ENCODE data around the gene PPP1R13L. TPM values are rescaled to one million over a fixed set of nuclear protein-coding genes. Genes with fewer than 3 reads are reported as not detected.

PPP1R13L gene
- total and polyA plus RNA-seq, 4 donors, result 0.51 to 7.7 (median 4.9) TPM

GRCh38 chr19:45382426-45382825, 22.4 kb downstream of the PPP1R13L start:
- Histone ChIP-seq H3K4me3 (ENCODE audit: low read depth in 1 of 3, low read length in 3 of 3) (no peak overlapping the region), H3K27ac (ENCODE audit: low read depth in 1 of 2, low read length in 2 of 2) (no peak overlapping the region), H3K9me3 (ENCODE audit: control insufficient read depth in 4 of 4, low read length in 3 of 4) (no peaks in the 10 kb centered on the region), H3K36me3 (ENCODE audit: control insufficient read depth in 4 of 4, insufficient read depth in 3 of 4, low read depth in 1 of 4, low read length in 3 of 4) (no peaks in the 10 kb centered on the region), H3K4me1 (ENCODE audit: control insufficient read depth in 4 of 4, insufficient read depth in 4 of 4, low read length in 3 of 4) (peaks cover 0 to 4% (median under 1%) of the 10 kb centered on the region in 4 donors), H3K27me3 (ENCODE audit: control insufficient read depth in 4 of 4, insufficient read depth in 4 of 4, low read length in 3 of 4) (peaks cover 0 to 7% (median 1%) of the 10 kb centered on the region in 4 donors), H3K9ac (ENCODE audit: low read depth in 1 of 2, low read length in 2 of 2) (no peak overlapping the region)
- WGBS, result 85% methylated on average over 29 of the region's 29 CpGs
- DNase-seq (ENCODE audit: low spot score), result no peak
- no peak for TF ChIP-seq ATF3 (IDR thresholded peaks at IDR 0.05)
- no peak for TF ChIP-seq SP1 (IDR thresholded peaks at IDR 0.05)

- no peak overlapping the region for H3K9ac ChIP-seq (ENCODE audit: low read depth in 1 of 2, low read length in 2 of 2)
- H3K4me3 ChIP-seq (ENCODE audit: low read depth in 1 of 3, low read length in 3 of 3), result no peak overlapping the region
- 97% methylated on average over 1 of the region's 1 CpG for WGBS
- no peaks in the 10 kb centered on the region for H3K4me1 ChIP-seq (ENCODE audit: control insufficient read depth in 4 of 4, insufficient read depth in 4 of 4, low read length in 3 of 4)
- DNase-seq (ENCODE audit: low spot score), result no peak
- no peaks in the 10 kb centered on the region for H3K36me3 ChIP-seq (ENCODE audit: control insufficient read depth in 4 of 4, insufficient read depth in 3 of 4, low read depth in 1 of 4, low read length in 3 of 4)
- TF ChIP-seq SP1 (IDR thresholded peaks at IDR 0.05) (no peak), YY1 (IDR thresholded peaks at IDR 0.05) (no peak), TAF1 (conservative IDR thresholded peaks at IDR 0.05) (no peak), CTCF (IDR thresholded peaks at IDR 0.05; ENCODE audit: low read depth, low read length, missing input control) (no peak), GABPA (IDR thresholded peaks at IDR 0.05 in 1 of 2, conservative IDR thresholded peaks at IDR 0.05 in 1 of 2) (no peak), FOXA2 (IDR thresholded peaks at IDR 0.05) (no peak)
- H3K9me3 ChIP-seq (ENCODE audit: control insufficient read depth in 4 of 4, low read length in 3 of 4), result no peaks in the 10 kb centered on the region
- H3K27me3 ChIP-seq (ENCODE audit: control insufficient read depth in 4 of 4, insufficient read depth in 4 of 4, low read length in 3 of 4), result no peaks in the 10 kb centered on the region
- H3K27ac ChIP-seq (ENCODE audit: low read depth in 1 of 2, low read length in 2 of 2), result no peak overlapping the region
Observed at GRCh38 chr19:45380107-45380506, 24.8 kb downstream of the PPP1R13L start.

- no peak overlapping the region for H3K27ac ChIP-seq (ENCODE audit: low read depth in 1 of 2, low read length in 2 of 2)
Observed at GRCh38 chr19:45376045-45376724, 28.7 kb downstream of the PPP1R13L start.

More at GRCh38 chr19:45376045-45376724, 28.7 kb downstream of the PPP1R13L start:
- no peak for DNase-seq (ENCODE audit: low spot score)
- no peak overlapping the region for H3K4me3 ChIP-seq (ENCODE audit: low read depth in 1 of 3, low read length in 3 of 3)
- no peak for TF ChIP-seq ATF3 (IDR thresholded peaks at IDR 0.05)
- TF ChIP-seq YY1 (IDR thresholded peaks at IDR 0.05), result no peak
- TF ChIP-seq NR2F2 (IDR thresholded peaks at IDR 0.05), result peak; percentile 56
- no peak for TF ChIP-seq JUND (IDR thresholded peaks at IDR 0.05)
- TF ChIP-seq TAF1 (conservative IDR thresholded peaks at IDR 0.05), result no peak
- H3K27me3 ChIP-seq (ENCODE audit: control insufficient read depth in 4 of 4, insufficient read depth in 4 of 4, low read length in 3 of 4), result no peaks in the 10 kb centered on the region
- no peaks in the 10 kb centered on the region for H3K9me3 ChIP-seq (ENCODE audit: control insufficient read depth in 4 of 4, low read length in 3 of 4)
- no peaks in the 10 kb centered on the region for H3K36me3 ChIP-seq (ENCODE audit: control insufficient read depth in 4 of 4, insufficient read depth in 3 of 4, low read depth in 1 of 4, low read length in 3 of 4)
- WGBS, result 61% methylated on average over 13 of the region's 13 CpGs
- H3K4me1 ChIP-seq (ENCODE audit: control insufficient read depth in 4 of 4, insufficient read depth in 4 of 4, low read length in 3 of 4), result no peaks in the 10 kb centered on the region
- no peak overlapping the region for H3K9ac ChIP-seq (ENCODE audit: low read depth in 1 of 2, low read length in 2 of 2)
